NCI-H748 (cell line): ENCODE data around the gene DUSP15.

Experiments
- DNase-seq: peaks from one replicate; lab custom pipeline; 2025; ENCODE audit not compliant: unreplicated experiment; lab: John Stamatoyannopoulos, UW

The DUSP15 gene

GRCh38 chr20:31894980-31895675 lies 24.8 kb upstream of the DUSP15 start:
- no peak for DNase-seq

- no peak for DNase-seq
Measured at GRCh38 chr20:31890646-31891045, 20.3 kb upstream of the DUSP15 start.

- DNase-seq, result no peak
Measured at GRCh38 chr20:31883829-31884228, 13.5 kb upstream of the DUSP15 start.

- no peak for DNase-seq
Measured at GRCh38 chr20:31881945-31882344, 11.6 kb upstream of the DUSP15 start.

GRCh38 chr20:31879143-31879987 lies 9.0 kb upstream of the DUSP15 start:
- peak; percentile 98 for DNase-seq

- DNase-seq, result no peak
Measured at GRCh38 chr20:31877684-31878083, 7.4 kb upstream of the DUSP15 start.

GRCh38 chr20:31875671-31876070 lies 5.3 kb upstream of the DUSP15 start:
- DNase-seq, result no peak

- no peak for DNase-seq
Measured at GRCh38 chr20:31872406-31872805, 2.1 kb upstream of the DUSP15 start.

GRCh38 chr20:31871618-31871954 lies 1.3 kb upstream of the DUSP15 start:
- DNase-seq, result no peak

- no peak for DNase-seq
Measured at GRCh38 chr20:31870726-31871617, 645 bp upstream of the DUSP15 start.

- no peak for DNase-seq
Measured at GRCh38 chr20:31869673-31869941, 720 bp downstream of the DUSP15 start.

- no peak for DNase-seq
Measured at GRCh38 chr20:31868853-31869672, 1.3 kb downstream of the DUSP15 start.

GRCh38 chr20:31866221-31866620 lies 4.1 kb downstream of the DUSP15 start:
- no peak for DNase-seq

- DNase-seq, result no peak
Measured at GRCh38 chr20:31864521-31865400, 5.6 kb downstream of the DUSP15 start.

- no peak for DNase-seq
Measured at GRCh38 chr20:31863296-31864085, 6.8 kb downstream of the DUSP15 start.

- DNase-seq, result no peak
Measured at GRCh38 chr20:31862506-31862905, 7.8 kb downstream of the DUSP15 start.

GRCh38 chr20:31862157-31862470 lies 8.2 kb downstream of the DUSP15 start:
- no peak for DNase-seq

- DNase-seq, result peak; percentile 87
Measured at GRCh38 chr20:31861385-31862156, 8.8 kb downstream of the DUSP15 start.

GRCh38 chr20:31861135-31861384 lies 9.3 kb downstream of the DUSP15 start:
- DNase-seq, result peak; percentile 57
